HEK293T (cell line): Measurements from ENCODE around the gene PCSK2.

Experiments used
- CTCF ChIA-PET: fragments of 350-600 bp; formaldehyde crosslinking; extraction: SDS; loops from one replicate; lab custom pipeline; 2021; ENCODE audit warnings: antibody characterized with exemption, inconsistent platforms; lab: Yijun Ruan, JAX
- POLR2A ChIA-PET: fragments of 350-600 bp; formaldehyde crosslinking; extraction: SDS; loops from one replicate; lab custom pipeline; 2020; ENCODE audit warnings: antibody characterized with exemption, inconsistent platforms; lab: Yijun Ruan, JAX
- DNase-seq: peaks from one replicate; pipeline ENCODE4 v3.0.0; 2012; ENCODE audit warnings: mixed read lengths; ENCODE audit errors: extremely low spot score
- ARNT ChIP-seq: fragments of 450-650 bp; IDR thresholded peaks from 2 replicates; pipeline ENCODE4 v1.6.1; 2017; ENCODE audit warnings: mild to moderate bottlenecking
- BHLHE40 ChIP-seq: fragments of 450-650 bp; IDR thresholded peaks from 2 replicates; pipeline ENCODE4 v1.6.1; 2016; ENCODE audit warnings: mild to moderate bottlenecking, moderate library complexity, borderline replicate concordance
- CTBP1 ChIP-seq: fragments of 450-650 bp; IDR thresholded peaks from 2 replicates; pipeline ENCODE4 v1.6.1; 2016; ENCODE audit warnings: borderline replicate concordance
- ELF4 ChIP-seq: fragments of 450-650 bp; IDR thresholded peaks from 2 replicates; pipeline ENCODE4 v1.6.1; 2017; ENCODE audit warnings: antibody characterized with exemption
- FOXA1 ChIP-seq: fragments of 450-650 bp; IDR thresholded peaks from 2 replicates; pipeline ENCODE4 v1.6.1; 2016; ENCODE audit warnings: mild to moderate bottlenecking
- FOXK2 ChIP-seq: fragments of 450-650 bp; IDR thresholded peaks from 2 replicates; pipeline ENCODE4 v1.6.1; 2016; ENCODE audit warnings: mild to moderate bottlenecking
- FOXM1 ChIP-seq: fragments of 450-650 bp; IDR thresholded peaks from 2 replicates; pipeline ENCODE4 v1.6.1; 2017; ENCODE audit warnings: mild to moderate bottlenecking, borderline replicate concordance
- HDGF ChIP-seq: fragments of 450-650 bp; IDR thresholded peaks from 2 replicates; pipeline ENCODE4 v1.6.1; 2017; ENCODE audit warnings: antibody characterized with exemption, borderline replicate concordance
- L3MBTL2 ChIP-seq: fragments of 450-650 bp; conservative IDR thresholded peaks from 2 replicates; pipeline ENCODE4 v1.6.1; 2016; ENCODE audit warnings: mild to moderate bottlenecking
- LEF1 ChIP-seq: fragments of 450-650 bp; IDR thresholded peaks from 2 replicates; pipeline ENCODE4 v1.6.1; 2017; ENCODE audit warnings: mild to moderate bottlenecking, borderline replicate concordance
- NFRKB ChIP-seq: fragments of 450-650 bp; IDR thresholded peaks from 2 replicates; pipeline ENCODE4 v1.6.1; 2016; ENCODE audit warnings: mild to moderate bottlenecking, moderate library complexity
- SP1 ChIP-seq: fragments of 450-650 bp; IDR thresholded peaks from 2 replicates; pipeline ENCODE4 v1.6.1; 2017
- SUZ12 ChIP-seq: fragments of 450-650 bp; IDR thresholded peaks from 2 replicates; pipeline ENCODE4 v1.6.1; 2016; ENCODE audit warnings: mild to moderate bottlenecking
- TARDBP ChIP-seq: fragments of 450-650 bp; IDR thresholded peaks from 2 replicates; pipeline ENCODE4 v1.6.1; 2016
- ZNF384 ChIP-seq: fragments of 450-650 bp; IDR thresholded peaks from 2 replicates; pipeline ENCODE4 v1.6.1; 2016
- TF ChIP-seq, protein P1 (sequence below): fragments of 450-650 bp; IDR thresholded peaks from 2 replicates; pipeline ENCODE4 v1.6.1; 2016

Gene PCSK2

DNA sequence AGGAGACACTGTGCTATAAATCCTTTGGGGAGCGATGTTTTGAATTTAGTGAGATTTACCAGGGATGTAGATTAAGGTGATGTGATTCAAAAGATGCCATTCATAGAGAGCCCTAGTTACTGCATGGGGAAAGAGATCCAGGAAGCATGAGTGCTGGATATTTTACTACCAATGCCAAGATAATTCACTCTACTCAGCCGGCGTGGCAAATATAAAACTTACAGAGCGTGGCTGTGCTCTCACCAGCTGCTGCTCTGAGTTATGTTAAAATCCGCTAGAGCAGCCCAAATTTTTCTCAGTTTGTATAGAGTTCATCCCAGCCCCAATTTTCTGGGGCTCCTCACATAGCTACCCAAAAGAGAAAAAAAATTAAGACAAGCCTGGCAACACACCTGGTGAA, 255.7 kb downstream of the PCSK2 start:
- CTCF ChIA-PET, result no interaction called here
- POLR2A ChIA-PET, result no interaction called here
- DNase-seq, result no peak
- no peak for TF ChIP-seq ELF4
- TF ChIP-seq SP1, result no peak
- no peak for TF ChIP-seq BHLHE40
- TF ChIP-seq CTBP1, result no peak
- TF ChIP-seq HDGF, result no peak
- no peak for TF ChIP-seq L3MBTL2
- TF ChIP-seq, protein P1, sequence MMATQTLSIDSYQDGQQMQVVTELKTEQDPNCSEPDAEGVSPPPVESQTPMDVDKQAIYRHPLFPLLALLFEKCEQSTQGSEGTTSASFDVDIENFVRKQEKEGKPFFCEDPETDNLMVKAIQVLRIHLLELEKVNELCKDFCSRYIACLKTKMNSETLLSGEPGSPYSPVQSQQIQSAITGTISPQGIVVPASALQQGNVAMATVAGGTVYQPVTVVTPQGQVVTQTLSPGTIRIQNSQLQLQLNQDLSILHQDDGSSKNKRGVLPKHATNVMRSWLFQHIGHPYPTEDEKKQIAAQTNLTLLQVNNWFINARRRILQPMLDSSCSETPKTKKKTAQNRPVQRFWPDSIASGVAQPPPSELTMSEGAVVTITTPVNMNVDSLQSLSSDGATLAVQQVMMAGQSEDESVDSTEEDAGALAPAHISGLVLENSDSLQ, result no peak
- no peak for TF ChIP-seq LEF1
- TF ChIP-seq FOXK2, result no peak
- no peak for TF ChIP-seq ARNT
- TF ChIP-seq ZNF384, result no peak
- no peak for TF ChIP-seq FOXA1
- no peak for TF ChIP-seq TARDBP
- no peak for TF ChIP-seq NFRKB
- no peak for TF ChIP-seq FOXM1
- TF ChIP-seq SUZ12, result no peak

- TF ChIP-seq L3MBTL2 (no peak), NFRKB (no peak), FOXM1 (no peak), FOXA1 (no peak), CTBP1 (no peak), ZNF384 (no peak)
- POLR2A ChIA-PET, result no interaction called here
- CTCF ChIA-PET, result no interaction called here
- no peak for DNase-seq
Measured at GRCh38 chr20:17485017-17485416, 258.2 kb downstream of the PCSK2 start.

DNA sequence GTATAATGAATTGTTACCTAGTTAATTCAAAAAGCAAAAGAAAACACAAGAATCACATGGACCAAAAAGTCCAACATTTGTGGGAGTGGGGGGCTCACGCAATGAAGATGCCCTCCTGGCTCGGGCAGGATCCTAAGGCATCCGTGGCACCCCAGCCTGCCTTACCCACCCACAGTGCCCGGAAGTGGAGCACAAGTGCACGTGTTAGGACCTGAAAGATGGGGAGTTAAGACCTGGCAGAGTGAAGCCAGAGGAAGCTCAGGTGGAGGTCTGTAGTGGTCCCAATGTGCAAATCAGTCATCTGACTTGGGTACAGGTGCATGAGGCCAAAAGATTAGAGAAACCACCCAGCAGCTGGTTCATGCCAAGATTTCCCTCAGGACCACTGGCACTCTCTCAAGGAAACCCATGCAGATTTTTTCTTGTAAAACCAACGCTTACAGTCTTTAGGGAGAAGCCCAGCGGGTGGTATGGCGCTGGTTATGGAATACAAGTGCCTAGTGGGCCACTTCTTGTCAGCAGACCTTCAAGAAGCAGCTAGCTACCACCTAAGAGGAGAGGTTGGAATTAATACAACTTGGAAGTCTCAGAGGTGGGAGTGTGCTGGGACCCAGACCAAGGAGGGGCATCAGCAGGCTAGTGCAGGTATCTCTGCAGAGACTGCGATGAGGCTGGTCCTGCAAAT, 262.2 kb downstream of the PCSK2 start:
- TF ChIP-seq CTBP1 (no peak), SP1 (no peak), BHLHE40 (no peak), ELF4 (no peak), NFRKB (no peak), FOXM1 (no peak), ARNT (no peak), TARDBP (no peak), FOXK2 (no peak), HDGF (no peak), ZNF384 (no peak), L3MBTL2 (no peak), FOXA1 (no peak), SUZ12 (no peak), LEF1 (no peak)
- TF ChIP-seq, protein P1, result no peak
- no peak for DNase-seq
- POLR2A ChIA-PET, result no interaction called here
- CTCF ChIA-PET, result no interaction called here

DNA sequence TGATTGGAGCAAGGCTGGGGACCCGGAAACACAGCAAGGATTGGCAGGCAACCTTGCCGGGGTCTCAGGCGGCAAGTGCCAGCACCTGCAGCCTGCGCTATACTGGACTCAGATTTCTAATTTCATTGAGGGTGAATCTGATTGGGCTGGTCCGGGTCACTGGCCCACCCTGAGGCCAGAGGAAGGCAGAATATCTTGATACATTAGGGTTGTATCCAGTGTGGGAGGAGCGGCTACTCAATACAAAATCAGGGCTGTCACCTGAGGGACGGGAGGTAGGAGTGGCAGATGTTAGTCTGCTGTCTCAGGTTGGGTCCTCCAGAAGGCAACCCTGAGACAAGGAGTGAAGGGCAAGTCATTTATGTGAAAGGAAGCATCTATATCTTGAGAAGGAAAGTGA, 263.7 kb downstream of the PCSK2 start:
- POLR2A ChIA-PET, result no interaction called here
- CTCF ChIA-PET, result no interaction called here
- TF ChIP-seq, protein P1, result no peak
- TF ChIP-seq NFRKB, result no peak
- TF ChIP-seq ARNT, result no peak
- no peak for TF ChIP-seq CTBP1
- no peak for TF ChIP-seq FOXM1
- no peak for TF ChIP-seq FOXK2
- no peak for TF ChIP-seq L3MBTL2
- no peak for TF ChIP-seq TARDBP
- no peak for TF ChIP-seq SUZ12
- no peak for DNase-seq

DNA sequence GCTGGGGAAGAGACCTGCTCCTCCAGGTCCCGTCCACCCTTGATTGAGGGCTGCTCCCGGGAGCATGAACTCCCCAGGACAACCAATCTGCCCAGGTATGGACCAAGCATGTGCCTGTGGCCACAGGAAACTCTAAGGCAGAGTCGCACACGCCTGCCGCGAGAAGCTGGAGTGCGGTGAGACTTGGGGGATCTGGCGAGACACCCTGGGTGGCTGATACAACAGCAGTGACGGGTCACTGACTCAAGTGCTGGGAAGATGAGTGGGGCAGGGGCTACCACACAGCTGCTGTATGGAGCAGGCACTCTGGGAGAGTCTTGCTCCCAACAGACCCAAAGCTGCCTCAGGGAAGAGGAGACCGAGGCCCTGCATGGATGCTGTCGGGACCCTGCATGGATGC, 264.2 kb downstream of the PCSK2 start:
- ChIA-PET POLR2A (no interaction called here), CTCF (no interaction called here)
- TF ChIP-seq FOXM1, result no peak
- no peak for TF ChIP-seq BHLHE40
- TF ChIP-seq SUZ12, result no peak
- no peak for TF ChIP-seq LEF1
- TF ChIP-seq FOXA1, result no peak
- TF ChIP-seq, protein P1, result no peak
- TF ChIP-seq FOXK2, result no peak
- no peak for TF ChIP-seq SP1
- no peak for TF ChIP-seq HDGF
- TF ChIP-seq ZNF384, result no peak
- TF ChIP-seq CTBP1, result no peak
- no peak for TF ChIP-seq TARDBP
- TF ChIP-seq L3MBTL2, result no peak
- TF ChIP-seq ELF4, result no peak
- no peak for TF ChIP-seq ARNT
- no peak for TF ChIP-seq NFRKB
- no peak for DNase-seq

DNA sequence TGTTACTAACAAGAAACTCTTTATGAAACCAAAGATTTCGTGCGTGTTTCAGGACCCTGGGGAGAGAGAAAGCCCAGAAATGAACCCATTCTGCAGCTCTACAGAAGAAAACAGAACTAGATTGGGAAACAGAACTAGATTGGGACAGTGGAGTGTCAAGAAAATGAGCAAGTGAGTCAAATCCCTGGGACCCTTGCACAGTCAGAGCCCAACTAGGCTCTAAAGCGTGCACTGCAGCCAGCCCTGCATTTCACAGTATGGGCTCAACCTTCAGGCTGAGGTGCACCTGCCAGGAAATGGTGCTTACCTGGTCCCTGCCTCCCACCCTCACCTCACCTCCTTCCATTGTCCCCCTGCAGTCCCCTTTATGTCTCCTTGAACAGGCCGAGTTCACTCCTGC, 264.6 kb downstream of the PCSK2 start:
- POLR2A ChIA-PET, result no interaction called here
- DNase-seq, result no peak
- no peak for TF ChIP-seq FOXM1
- TF ChIP-seq FOXK2, result no peak
- no peak for TF ChIP-seq CTBP1
- TF ChIP-seq NFRKB, result no peak
- no peak for TF ChIP-seq SP1
- no peak for TF ChIP-seq BHLHE40
- TF ChIP-seq, protein P1, result no peak
- no peak for TF ChIP-seq FOXA1
- CTCF ChIA-PET, result no interaction called here
